HCT116 (cell line): ENCODE results near the gene MTG1. TPM values are rescaled to one million over a fixed set of nuclear protein-coding genes. Genes with fewer than 3 reads are reported as not detected.
A peak's percentile ranks its signal among the peaks of the same experiment; 100 is the strongest.

Experiments used
- ATAC-seq: fragments of 200-7000 bp; cut with Tn5 transposase; 2 replicates; pipeline ENCODE4 v1.9.1; 2020; ENCODE audit warnings: mild to moderate bottlenecking, moderate library complexity
- Bru-seq: library from RNA; stranded (reverse); fragments of 400-500 nt; gene quantifications from one replicate; lab custom pipeline; 2021; lab: Mats Ljungman, UMichigan
- BruChase-seq, 2 experiments: library from RNA; stranded (reverse); fragments of 400-500 nt; gene quantifications; one replicate each; lab custom pipeline; 2021; lab: Mats Ljungman, UMichigan
- BruUV-seq: library from RNA; stranded (reverse); fragments of 400-500 nt; replicated peaks from 2 replicates; lab custom pipeline; 2021; lab: Mats Ljungman, UMichigan
- CTCF ChIA-PET: fragments of 300-600 bp; sonication (Branson Sonifier 250); formaldehyde crosslinking; loops from one replicate; lab custom pipeline; 2021; ENCODE audit warnings: antibody characterized with exemption; lab: Charles Lee
- POLR2A ChIA-PET: fragments of 300-600, 350-600 bp; sonication (Branson Sonifier 250); formaldehyde crosslinking; loops from one replicate; lab custom pipeline; 2021; ENCODE audit warnings: antibody characterized with exemption; lab: Charles Lee
- RAD21 ChIA-PET, 2 experiments: fragments of 300-600 bp; sonication (Branson Sonifier 250); formaldehyde crosslinking; loops; one replicate each; lab custom pipeline; 2023; ENCODE audit warnings: low total read pairs in 2 of 2; ENCODE audit not compliant: uncharacterized antibody in 2 of 2, unreplicated experiment in 2 of 2, low non-redundant PET in 1 of 2; lab: Charles Lee
- DNase-seq: peaks from one replicate; pipeline ENCODE4 v3.0.0-alpha.2; 2010; ENCODE audit warnings: low read depth, low spot score
- H2AFZ ChIP-seq: fragments of 200-600 bp; shearing (Covaris generic), sonication (generic); 2 replicates; pipeline ENCODE4 v1.6.1; 2017; ENCODE audit warnings: low read depth, mixed run types, mixed read lengths, antibody characterized with exemption, low read length; ENCODE audit not compliant: poor library complexity, severe bottlenecking
- H3K27ac ChIP-seq: 2 replicates; pipeline ENCODE4 v1.5.1; 2012; ENCODE audit warnings: low read depth, low read length
- H3K27me3 ChIP-seq: fragments of 200-600 bp; sonication (generic); 2 replicates; pipeline ENCODE4 v1.6.1; 2016; ENCODE audit warnings: mixed run types, low read length, mixed read lengths; ENCODE audit not compliant: insufficient read depth
- H3K36me3 ChIP-seq, 2 experiments: fragments of 200-500 bp in 1 of 2; fragments of 200-600 bp in 1 of 2; sonication (Bioruptor generic) in 1 of 2; sonication (generic) in 1 of 2; 2 replicates each; pipeline versions ENCODE4 v1.5.1 to v1.6.1; 2014 to 2016; ENCODE audit warnings: low read length in 2 of 2, inconsistent platforms in 1 of 2, mixed read lengths in 1 of 2, mixed run types in 1 of 2; ENCODE audit not compliant: insufficient read depth in 2 of 2, control insufficient read depth in 1 of 2
- H3K4me1 ChIP-seq, 2 experiments: fragments of 200-600 bp in 1 of 2; sonication (generic) in 1 of 2; 2 replicates each; pipeline versions ENCODE4 v1.5.1 to v1.6.1; 2012 to 2017; ENCODE audit warnings: low read length in 2 of 2, inconsistent platforms in 1 of 2, mild to moderate bottlenecking in 1 of 2, mixed read lengths in 1 of 2, mixed run types in 1 of 2, moderate library complexity in 1 of 2; ENCODE audit not compliant: insufficient read depth in 2 of 2, control insufficient read depth in 1 of 2
- H3K4me2 ChIP-seq: fragments of 200-600 bp; sonication (generic); 2 replicates; pipeline ENCODE4 v1.6.1; 2017; ENCODE audit warnings: mixed run types, low read length, mixed read lengths
- H3K4me3 ChIP-seq, 2 experiments: fragments of 200-600 bp in 1 of 2; sonication (generic) in 1 of 2; replicated peaks in 1 of 2; 2 replicates each; pipeline ENCODE4 v1.5.1; 2011 to 2016; ENCODE audit warnings: low read length in 2 of 2, control low read depth in 1 of 2, low read depth in 1 of 2, mild to moderate bottlenecking in 1 of 2, mixed read lengths in 1 of 2, mixed run types in 1 of 2
- H3K79me2 ChIP-seq: fragments of 200-600 bp; sonication (generic); 2 replicates; pipeline ENCODE4 v1.6.1; 2017; ENCODE audit warnings: mild to moderate bottlenecking, mixed run types, low read length, moderate library complexity, mixed read lengths; ENCODE audit not compliant: insufficient read depth
- H3K9ac ChIP-seq: fragments of 200-600 bp; sonication (generic); 2 replicates; pipeline ENCODE4 v1.6.1; 2016; ENCODE audit warnings: low read length, mixed read lengths
- H3K9me2 ChIP-seq: fragments of 200-600 bp; sonication (generic), shearing (Covaris generic); 2 replicates; pipeline ENCODE4 v1.6.1; 2017; ENCODE audit warnings: mixed run types, mild to moderate bottlenecking, moderate library complexity; ENCODE audit not compliant: insufficient read depth
- H3K9me3 ChIP-seq, 2 experiments: fragments of 200-500 bp in 1 of 2; fragments of 200-600 bp in 1 of 2; sonication (Bioruptor generic) in 1 of 2; sonication (generic) in 1 of 2; 2 replicates each; pipeline ENCODE4 v1.6.1; 2014 to 2017; ENCODE audit warnings: low read length in 2 of 2, mixed read lengths in 2 of 2, inconsistent platforms in 1 of 2, low read depth in 1 of 2, mild to moderate bottlenecking in 1 of 2, mixed run types in 1 of 2, moderate library complexity in 1 of 2; ENCODE audit not compliant: control insufficient read depth in 1 of 2, insufficient read depth in 1 of 2
- H4K20me1 ChIP-seq: fragments of 200-600 bp; sonication (generic), shearing (Covaris generic); 2 replicates; pipeline ENCODE4 v1.6.1; 2017; ENCODE audit warnings: mixed run types, mild to moderate bottlenecking, moderate library complexity; ENCODE audit not compliant: insufficient read depth
- CBX3 ChIP-seq: IDR thresholded peaks from 2 replicates; pipeline ENCODE4 v1.6.1; 2012; ENCODE audit warnings: low read depth
- EGR1 ChIP-seq: IDR thresholded peaks from 2 replicates; pipeline ENCODE4 v1.6.1; 2012; ENCODE audit warnings: low read depth
- ELF1 ChIP-seq: IDR thresholded peaks from 2 replicates; pipeline ENCODE4 v1.6.1; 2012; ENCODE audit warnings: low read depth, borderline replicate concordance
- EZH2 ChIP-seq: fragments of 200-600 bp; sonication (generic); IDR thresholded peaks from 2 replicates; pipeline ENCODE4 v1.6.1; 2017; ENCODE audit warnings: antibody characterized with exemption, mixed run types
- EZH2phosphoT487 ChIP-seq: fragments of 200-600 bp; IDR thresholded peaks from 2 replicates; pipeline ENCODE4 v1.6.1; 2018; ENCODE audit warnings: antibody characterized with exemption, borderline replicate concordance
- FOSL1 ChIP-seq: IDR thresholded peaks from 2 replicates; pipeline ENCODE4 v1.6.1; 2012; ENCODE audit warnings: low read depth
- JUND ChIP-seq: IDR thresholded peaks from 2 replicates; pipeline ENCODE4 v1.6.1; 2012
- POLR2A ChIP-seq: IDR thresholded peaks from 2 replicates; pipeline ENCODE4 v1.7.0; 2011; ENCODE audit warnings: borderline replicate concordance; ENCODE audit not compliant: insufficient read depth, insufficient read length; ENCODE audit errors: extremely low read depth
- POLR2AphosphoS5 ChIP-seq: IDR thresholded peaks from 2 replicates; pipeline ENCODE4 v1.6.1; 2011; ENCODE audit warnings: mild to moderate bottlenecking, low read depth, low read length, moderate library complexity
- RAD21 ChIP-seq: IDR thresholded peaks from 2 replicates; pipeline ENCODE4 v1.6.1; 2012; ENCODE audit warnings: low read depth, mild to moderate bottlenecking
- SIN3A ChIP-seq: IDR thresholded peaks from 2 replicates; pipeline ENCODE4 v1.6.1; 2012; ENCODE audit warnings: low read depth
- SP1 ChIP-seq: IDR thresholded peaks from 2 replicates; pipeline ENCODE4 v1.6.1; 2012; ENCODE audit warnings: low read depth
- SRF ChIP-seq: IDR thresholded peaks from 2 replicates; pipeline ENCODE4 v1.6.1; 2012; ENCODE audit warnings: low read depth
- TCF7L2 ChIP-seq: IDR thresholded peaks from 2 replicates; pipeline ENCODE4 v1.7.0; 2011; ENCODE audit warnings: borderline replicate concordance, inconsistent platforms; ENCODE audit not compliant: insufficient read depth, insufficient read length; ENCODE audit errors: extremely low read depth
- ZFX ChIP-seq: fragments of 450-650 bp; IDR thresholded peaks from 2 replicates; pipeline ENCODE4 v1.6.1; 2017
- intact Hi-C: fragments of 100-400 bp; cut with micrococcal nuclease; formaldehyde crosslinking; loops from 2 replicates; pipeline ENCODE4 v1.10.0; 2022
- long read RNA-seq: library from polyadenylated mRNA; unstranded; transcript quantifications from one replicate; pipeline ENCODE4 v2.0.0, GENCODE V29; 2021; ENCODE audit not compliant: unreplicated experiment
- polyA plus RNA-seq: library from polyadenylated mRNA; unstranded; fragments of >200 nt; gene quantifications from 2 replicates; pipeline ENCODE4 v1.2.1, GENCODE V29; 2012; ENCODE audit warnings: missing spikeins
- total RNA-seq: library from RNA; stranded (reverse); gene quantifications from one replicate; pipeline ENCODE4 v1.2.1, GENCODE V29; 2021; ENCODE audit not compliant: unreplicated experiment
- TF ChIP-seq, protein P1 (sequence below): IDR thresholded peaks from 2 replicates; pipeline ENCODE4 v1.6.1; 2012
- TF ChIP-seq, protein P2 (sequence below), 3 experiments: fragments of 200-600 bp in 1 of 3; sonication (generic) in 1 of 3; IDR thresholded peaks in 2 of 3; conservative IDR thresholded peaks in 1 of 3; 2 replicates each; pipeline ENCODE4 v1.5.1; 2012 to 2017; ENCODE audit warnings: low read depth in 2 of 3, low read length in 2 of 3, antibody characterized with exemption in 1 of 3, borderline replicate concordance in 1 of 3, control low read depth in 1 of 3, mild to moderate bottlenecking in 1 of 3, mixed read lengths in 1 of 3, mixed run types in 1 of 3, moderate library complexity in 1 of 3; ENCODE audit not compliant: insufficient read depth in 1 of 3
- TF ChIP-seq, protein P3 (sequence below): IDR thresholded peaks from 2 replicates; pipeline ENCODE4 v1.6.1; 2011; ENCODE audit warnings: mild to moderate bottlenecking, low read length, moderate library complexity; ENCODE audit not compliant: insufficient replicate concordance; ENCODE audit errors: extremely low read depth

The MTG1 gene, protein sequence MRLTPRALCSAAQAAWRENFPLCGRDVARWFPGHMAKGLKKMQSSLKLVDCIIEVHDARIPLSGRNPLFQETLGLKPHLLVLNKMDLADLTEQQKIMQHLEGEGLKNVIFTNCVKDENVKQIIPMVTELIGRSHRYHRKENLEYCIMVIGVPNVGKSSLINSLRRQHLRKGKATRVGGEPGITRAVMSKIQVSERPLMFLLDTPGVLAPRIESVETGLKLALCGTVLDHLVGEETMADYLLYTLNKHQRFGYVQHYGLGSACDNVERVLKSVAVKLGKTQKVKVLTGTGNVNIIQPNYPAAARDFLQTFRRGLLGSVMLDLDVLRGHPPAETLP
- total RNA-seq: 23.1 TPM
- polyA plus RNA-seq: 17.1 and 18.4 TPM in 2 replicates
- Bru-seq, nascent RNA: percentile 83 among the genes with signal in this experiment
- BruChase-seq, experiment 1, labeled RNA remaining after a 6-hour chase: percentile 92 among the genes with signal in this experiment
- percentile 89 among the genes with signal in this experiment for BruChase-seq, experiment 2, labeled RNA remaining after a 2-hour chase
- long read RNA-seq, transcript MTG1-201 (11 exons, 1,560 nt): major isoform, 17 of 46 reads
- long read RNA-seq, transcript MTG1-208 (6 exons, 693 nt): minor isoform, 6 of 46 reads
- long read RNA-seq, partial matches to known transcripts: 0 of 46 reads
- long read RNA-seq, other reads (novel, unspliced or antisense): 23 of 46 reads

DNA sequence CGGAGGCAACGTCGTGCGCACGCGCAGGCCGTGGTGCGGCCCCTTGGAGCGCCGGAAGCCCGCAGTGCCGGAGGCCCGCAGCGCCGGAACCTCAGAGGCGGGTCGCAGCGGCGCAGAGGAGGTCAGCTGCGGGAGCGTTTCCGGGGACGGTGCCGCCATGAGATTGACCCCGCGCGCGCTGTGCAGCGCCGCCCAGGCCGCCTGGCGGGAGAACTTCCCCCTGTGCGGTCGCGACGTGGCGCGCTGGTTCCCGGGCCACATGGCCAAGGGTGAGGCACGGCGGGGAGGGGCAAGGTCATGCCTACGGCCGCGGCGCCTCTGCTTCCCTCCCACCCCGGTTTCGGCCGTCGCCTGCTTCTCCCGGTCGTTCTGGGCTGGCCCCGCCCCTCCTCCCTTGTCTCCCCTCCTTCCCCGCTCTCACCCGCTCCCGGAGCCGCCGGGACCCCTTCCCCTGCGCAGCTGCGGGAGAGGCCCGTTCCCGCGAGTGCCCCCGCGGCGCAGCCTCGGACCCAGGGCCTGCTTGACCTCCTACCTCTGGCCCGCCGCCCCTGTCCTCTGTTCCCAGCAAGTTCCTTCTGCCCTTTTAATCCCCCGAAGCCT is at the start of gene MTG1:
Gene MTG1 (plus strand): TSS at position 94 of the 600 bp plus-strand sequence. CDS start 64 bp downstream, at position 158.
- peak within 1 kb of the TSS; percentile 95 for H3K9ac ChIP-seq
- H2AFZ ChIP-seq: no peak within 1 kb of the TSS
- TF ChIP-seq JUND: no peak
- TF ChIP-seq SIN3A: peak; percentile 60; the same call in 1 of the 2 replicates
- no peak for TF ChIP-seq EZH2phosphoT487
- TF ChIP-seq, protein P1, sequence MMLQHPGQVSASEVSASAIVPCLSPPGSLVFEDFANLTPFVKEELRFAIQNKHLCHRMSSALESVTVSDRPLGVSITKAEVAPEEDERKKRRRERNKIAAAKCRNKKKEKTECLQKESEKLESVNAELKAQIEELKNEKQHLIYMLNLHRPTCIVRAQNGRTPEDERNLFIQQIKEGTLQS: no peak
- no peak; the same call in 1 of the 2 replicates for TF ChIP-seq ELF1
- TF ChIP-seq RAD21: no peak
- no peak for TF ChIP-seq FOSL1
- peak; percentile 48; the same call in 1 of the 2 replicates for TF ChIP-seq SRF
- TF ChIP-seq EGR1: no peak
- TF ChIP-seq ZFX: peak; percentile 59; the same call in 1 of the 2 replicates
- no peak for TF ChIP-seq EZH2
- no peak for TF ChIP-seq CBX3
- TF ChIP-seq, protein P2, sequence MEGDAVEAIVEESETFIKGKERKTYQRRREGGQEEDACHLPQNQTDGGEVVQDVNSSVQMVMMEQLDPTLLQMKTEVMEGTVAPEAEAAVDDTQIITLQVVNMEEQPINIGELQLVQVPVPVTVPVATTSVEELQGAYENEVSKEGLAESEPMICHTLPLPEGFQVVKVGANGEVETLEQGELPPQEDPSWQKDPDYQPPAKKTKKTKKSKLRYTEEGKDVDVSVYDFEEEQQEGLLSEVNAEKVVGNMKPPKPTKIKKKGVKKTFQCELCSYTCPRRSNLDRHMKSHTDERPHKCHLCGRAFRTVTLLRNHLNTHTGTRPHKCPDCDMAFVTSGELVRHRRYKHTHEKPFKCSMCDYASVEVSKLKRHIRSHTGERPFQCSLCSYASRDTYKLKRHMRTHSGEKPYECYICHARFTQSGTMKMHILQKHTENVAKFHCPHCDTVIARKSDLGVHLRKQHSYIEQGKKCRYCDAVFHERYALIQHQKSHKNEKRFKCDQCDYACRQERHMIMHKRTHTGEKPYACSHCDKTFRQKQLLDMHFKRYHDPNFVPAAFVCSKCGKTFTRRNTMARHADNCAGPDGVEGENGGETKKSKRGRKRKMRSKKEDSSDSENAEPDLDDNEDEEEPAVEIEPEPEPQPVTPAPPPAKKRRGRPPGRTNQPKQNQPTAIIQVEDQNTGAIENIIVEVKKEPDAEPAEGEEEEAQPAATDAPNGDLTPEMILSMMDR (IDR thresholded peaks at IDR 0.05 in 2 of 3, conservative IDR thresholded peaks at IDR 0.05 in 1 of 3; ENCODE audit: borderline replicate concordance in 1 of 3, insufficient read depth in 1 of 3, low read depth in 2 of 3, low read length in 2 of 3): no peak
- peak; percentile 57 for TF ChIP-seq POLR2A
- peak; percentile 26 for TF ChIP-seq TCF7L2
- TF ChIP-seq SP1: no peak; the same call in 1 of the 2 replicates
- TF ChIP-seq, protein P3, sequence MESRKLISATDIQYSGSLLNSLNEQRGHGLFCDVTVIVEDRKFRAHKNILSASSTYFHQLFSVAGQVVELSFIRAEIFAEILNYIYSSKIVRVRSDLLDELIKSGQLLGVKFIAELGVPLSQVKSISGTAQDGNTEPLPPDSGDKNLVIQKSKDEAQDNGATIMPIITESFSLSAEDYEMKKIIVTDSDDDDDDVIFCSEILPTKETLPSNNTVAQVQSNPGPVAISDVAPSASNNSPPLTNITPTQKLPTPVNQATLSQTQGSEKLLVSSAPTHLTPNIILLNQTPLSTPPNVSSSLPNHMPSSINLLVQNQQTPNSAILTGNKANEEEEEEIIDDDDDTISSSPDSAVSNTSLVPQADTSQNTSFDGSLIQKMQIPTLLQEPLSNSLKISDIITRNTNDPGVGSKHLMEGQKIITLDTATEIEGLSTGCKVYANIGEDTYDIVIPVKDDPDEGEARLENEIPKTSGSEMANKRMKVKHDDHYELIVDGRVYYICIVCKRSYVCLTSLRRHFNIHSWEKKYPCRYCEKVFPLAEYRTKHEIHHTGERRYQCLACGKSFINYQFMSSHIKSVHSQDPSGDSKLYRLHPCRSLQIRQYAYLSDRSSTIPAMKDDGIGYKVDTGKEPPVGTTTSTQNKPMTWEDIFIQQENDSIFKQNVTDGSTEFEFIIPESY: no peak
- peak; percentile 80 for TF ChIP-seq POLR2AphosphoS5

More for the DNA sequence above, at the start of gene MTG1:
- Histone ChIP-seq H3K36me3 (peaks cover 3 to 7% of the 10 kb centered on the region in 2 experiments; a peak in 2 of 4 replicates), H3K79me2 (peaks cover 22% of the 10 kb centered on the region), H3K27ac (peak within 1 kb of the TSS; percentile 80), H3K4me3 (peak within 1 kb of the TSS; percentile 81 to 88), H3K9me3 (no peaks in the 10 kb centered on the region), H3K27me3 (no peaks in the 10 kb centered on the region), H3K9me2 (no peaks in the 10 kb centered on the region), H3K4me1 (peaks cover 2 to 11% of the 10 kb centered on the region in 2 experiments), H3K4me2 (peak within 1 kb of the TSS; percentile 80), H4K20me1 (no peaks in the 10 kb centered on the region)
- POLR2A ChIA-PET: no interaction called here
- peak; percentile 70 for DNase-seq
- CTCF ChIA-PET: no interaction called here
- no TSS peak for BruUV-seq
- intact Hi-C loops: no loop called here
- ATAC-seq: peak; percentile 95
- RAD21 ChIA-PET: no interaction called here
